GM12892 (cell line): ENCODE measurements around the gene ATF1.

ENCODE experiments used
- POLR2A ChIP-seq: IDR thresholded peaks from 2 replicates; pipeline ENCODE4 v1.6.1; 2011; ENCODE audit warnings: low read depth, low read length, control low read depth
- POLR2AphosphoS5 ChIP-seq: IDR thresholded peaks from 2 replicates; pipeline ENCODE4 v1.6.1; 2011; ENCODE audit warnings: low read depth, low read length, control low read depth

GRCh38 chr12:50728417-50728816 lies 35.5 kb upstream of the ATF1 start:
- no peak for TF ChIP-seq POLR2A
- no peak for TF ChIP-seq POLR2AphosphoS5
